ENCODE results near the gene ADARB2. TPM values are rescaled to one million over a fixed set of nuclear protein-coding genes. Genes with fewer than 3 reads are reported as not detected.

The ADARB2 gene
- polyA plus RNA-seq, 1 of the 3 experiments (the other 2 are of a cell fraction) = not detected

GRCh38 chr10:1402816-1403507, 334.4 kb downstream of the ADARB2 start:
- H2AFZ ChIP-seq (ENCODE audit: low read depth) = no peak overlapping the region
- ChIA-PET CTCF (interaction anchor here (3.9 kb wide), 1 partner anchor 18 kb away, joined by 27 read pairs; no protein-coding TSS in a partner anchor), POLR2A (no interaction called here)
- DNase-seq = no peak
- no peak overlapping the region for H3K4me3 ChIP-seq (ENCODE audit: low read depth in 2 of 2, low read length in 1 of 2)
- TF ChIP-seq JUND (IDR thresholded peaks at IDR 0.05) (no peak), GABPA (IDR thresholded peaks at IDR 0.05; ENCODE audit: low read depth) (no peak), EZH2phosphoT487 (IDR thresholded peaks at IDR 0.05; ENCODE audit: borderline replicate concordance, low read depth) (no peak), CHD2 (IDR thresholded peaks at IDR 0.05; ENCODE audit: low read length, partially characterized antibody) (no peak), USF1 (IDR thresholded peaks at IDR 0.05; ENCODE audit: borderline replicate concordance, low read depth) (no peak), ELF1 (IDR thresholded peaks at IDR 0.05) (no peak), POLR2AphosphoS5 (IDR thresholded peaks at IDR 0.05; ENCODE audit: low read depth, low read length) (no peak), IRF3 (IDR thresholded peaks at IDR 0.05; ENCODE audit: low read depth, low read length) (no peak), FOXM1 (IDR thresholded peaks at IDR 0.05; ENCODE audit: low read depth) (no peak), RXRA (IDR thresholded peaks at IDR 0.05; ENCODE audit: borderline replicate concordance, low read depth) (no peak), TCF12 (IDR thresholded peaks at IDR 0.05) (no peak), EP300 (IDR thresholded peaks at IDR 0.05; ENCODE audit: borderline replicate concordance in 1 of 2, low read depth in 1 of 2, low read length in 1 of 2) (no peak), FOSL2 (IDR thresholded peaks at IDR 0.05; ENCODE audit: borderline replicate concordance, low read depth) (no peak), MXI1 (IDR thresholded peaks at IDR 0.05; ENCODE audit: low read depth, low read length) (no peak), RAD21 (IDR thresholded peaks at IDR 0.05; ENCODE audit: low read length) (no peak), GATA2 (CRISPR knock-in tag; IDR thresholded peaks at IDR 0.05) (no peak)
- TF ChIP-seq, protein P1, sequence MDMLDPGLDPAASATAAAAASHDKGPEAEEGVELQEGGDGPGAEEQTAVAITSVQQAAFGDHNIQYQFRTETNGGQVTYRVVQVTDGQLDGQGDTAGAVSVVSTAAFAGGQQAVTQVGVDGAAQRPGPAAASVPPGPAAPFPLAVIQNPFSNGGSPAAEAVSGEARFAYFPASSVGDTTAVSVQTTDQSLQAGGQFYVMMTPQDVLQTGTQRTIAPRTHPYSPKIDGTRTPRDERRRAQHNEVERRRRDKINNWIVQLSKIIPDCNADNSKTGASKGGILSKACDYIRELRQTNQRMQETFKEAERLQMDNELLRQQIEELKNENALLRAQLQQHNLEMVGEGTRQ (IDR thresholded peaks at IDR 0.05; ENCODE audit: borderline replicate concordance, low read depth, low read length) = no peak
- TF ChIP-seq, protein P2, sequence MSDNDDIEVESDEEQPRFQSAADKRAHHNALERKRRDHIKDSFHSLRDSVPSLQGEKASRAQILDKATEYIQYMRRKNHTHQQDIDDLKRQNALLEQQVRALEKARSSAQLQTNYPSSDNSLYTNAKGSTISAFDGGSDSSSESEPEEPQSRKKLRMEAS (IDR thresholded peaks at IDR 0.05; ENCODE audit: low read depth) = no peak
- H3K9me3 ChIP-seq = no peaks in the 10 kb centered on the region
- no peak overlapping the region; a peak in 1 of 4 replicates for H3K27ac ChIP-seq (ENCODE audit: low read depth in 2 of 2, low read length in 1 of 2)
- H3K9me2 ChIP-seq = no peaks in the 10 kb centered on the region
- peaks cover 0 to 33% of the 10 kb centered on the region in 2 experiments; a peak in 1 of 4 replicates for H3K4me1 ChIP-seq (ENCODE audit: control insufficient read depth in 1 of 2, insufficient read depth in 2 of 2, low read depth in 1 of 2, low read length in 1 of 2)
- no peaks in the 10 kb centered on the region for H3K36me3 ChIP-seq (replicated peaks in 1 of 2; ENCODE audit: control insufficient read depth in 1 of 2, insufficient read depth in 2 of 2, low read length in 1 of 2)
- no peaks in the 10 kb centered on the region for H3K79me2 ChIP-seq (ENCODE audit: insufficient read depth)
- no peak overlapping the region for H3K9ac ChIP-seq
- no peaks in the 10 kb centered on the region for H4K20me1 ChIP-seq (ENCODE audit: insufficient read depth)
- no peak overlapping the region for H3K4me2 ChIP-seq
- H3K27me3 ChIP-seq (ENCODE audit: insufficient read depth) = no peaks in the 10 kb centered on the region
- 61% methylated on average over 24 of the region's 27 CpGs for WGBS (ENCODE audit: low lambda C conversion rate)
- no peaks in the 10 kb centered on the region for H3F3A ChIP-seq (replicated peaks; ENCODE audit: insufficient read depth)
